NCI-H446 (cell line): Measurements from ENCODE around the gene TMED3.
"Not testable (repeated sequence)": the region's sequence is repeated elsewhere in the genome, so short reads cannot be mapped to it uniquely, and the experiment has no call there.

Experiments
- DNase-seq, 2 experiments: peaks; one replicate each; lab custom pipeline; 2025; lab: John Stamatoyannopoulos, UW

The TMED3 gene

DNA sequence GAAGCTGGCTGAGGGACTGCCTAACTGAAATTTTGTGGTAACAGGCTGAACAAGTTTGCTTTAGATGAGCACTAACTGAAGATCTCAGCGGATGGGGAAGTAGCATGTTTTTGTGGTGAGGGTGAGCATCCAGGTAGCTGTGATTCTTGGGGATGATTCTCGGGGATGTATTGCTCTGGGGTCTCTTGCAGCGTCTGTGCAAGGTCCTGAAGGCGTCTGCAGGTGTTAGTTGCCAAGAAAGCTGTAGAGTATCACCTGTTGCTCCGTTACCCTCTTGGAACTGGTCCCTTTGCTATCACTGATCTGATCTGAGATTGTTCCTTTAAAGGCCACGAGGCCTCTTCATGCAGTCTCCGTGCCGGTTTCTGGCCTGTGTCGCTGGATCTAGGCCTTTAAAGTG, 6.0 kb downstream of the TMED3 start:
- DNase-seq = no peak

DNA sequence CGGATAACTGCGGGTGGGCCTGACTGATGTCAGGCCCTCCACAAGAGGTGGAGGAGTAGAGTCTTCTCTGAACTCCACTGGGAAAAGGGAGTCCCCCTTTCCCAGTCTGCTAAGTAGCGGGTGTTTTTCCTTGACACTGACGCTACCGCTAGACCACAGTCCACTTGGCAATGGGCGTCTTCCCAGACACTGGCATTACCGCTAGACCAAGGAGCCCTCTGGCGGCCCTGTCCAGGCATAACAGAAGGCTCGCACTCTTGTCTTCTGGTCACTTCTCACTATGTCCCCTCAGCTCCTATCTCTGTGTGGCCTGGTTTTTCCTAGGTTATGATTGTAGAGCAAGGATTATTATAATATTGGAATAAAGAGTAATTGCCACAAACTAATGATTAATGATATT, 9.1 kb downstream of the TMED3 start:
- not testable (repeated sequence) for DNase-seq

DNA sequence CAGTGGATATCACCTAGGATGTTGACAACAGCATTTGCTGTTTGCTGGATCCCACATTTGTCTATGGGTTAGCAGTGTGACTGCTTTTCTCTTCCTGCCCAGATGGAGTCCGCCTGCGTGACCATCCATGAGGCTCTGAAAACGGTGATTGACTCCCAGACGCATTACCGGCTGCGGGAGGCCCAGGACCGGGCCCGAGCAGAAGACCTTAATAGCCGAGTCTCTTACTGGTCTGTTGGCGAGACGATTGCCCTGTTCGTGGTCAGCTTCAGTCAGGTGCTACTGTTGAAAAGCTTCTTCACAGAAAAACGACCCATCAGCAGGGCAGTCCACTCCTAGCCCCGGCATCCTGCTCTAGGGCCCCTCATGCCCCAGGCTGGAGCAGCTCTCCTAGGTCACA, 11.0 kb downstream of the TMED3 start:
- DNase-seq = no peak

DNA sequence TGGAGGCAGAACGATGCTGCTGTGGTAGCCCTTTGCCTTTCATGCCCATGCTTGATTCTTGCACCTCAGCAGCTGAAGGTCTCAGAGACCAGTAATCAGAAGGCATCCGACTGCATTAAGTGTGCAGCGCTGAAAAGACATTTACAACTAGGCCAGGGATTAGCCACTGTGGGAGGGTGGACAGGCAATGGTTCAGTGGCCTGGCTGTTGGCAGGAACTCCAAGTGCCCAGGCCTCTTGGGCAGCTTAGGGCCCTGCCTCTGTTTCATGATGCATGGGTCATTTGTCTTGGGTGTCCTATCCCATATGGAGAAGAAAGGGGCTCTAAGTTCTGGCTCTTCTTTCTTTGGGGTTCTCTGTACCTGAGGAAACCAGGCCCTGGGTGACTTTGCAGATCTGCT, 11.4 kb downstream of the TMED3 start:
- DNase-seq = no peak

DNA sequence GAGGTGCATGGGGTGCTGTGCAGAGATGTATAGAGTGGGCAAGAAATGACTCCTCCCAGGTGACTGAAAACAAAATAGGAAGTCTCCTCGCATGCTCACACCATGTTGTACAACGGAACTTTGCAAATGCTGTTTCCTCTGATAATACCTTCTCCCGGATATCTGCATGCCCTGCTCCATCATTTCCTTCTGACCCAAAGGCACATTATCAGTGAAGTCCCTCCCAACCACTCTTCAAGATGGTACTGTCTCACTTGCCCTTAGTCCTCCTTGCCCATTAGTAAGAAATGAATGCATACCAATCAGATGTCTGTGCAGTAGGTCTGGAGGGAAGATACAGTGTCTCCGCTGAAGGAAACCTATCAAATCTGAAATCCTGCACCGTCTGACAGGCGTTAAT, 12.0 kb downstream of the TMED3 start:
- no peak for DNase-seq

DNA sequence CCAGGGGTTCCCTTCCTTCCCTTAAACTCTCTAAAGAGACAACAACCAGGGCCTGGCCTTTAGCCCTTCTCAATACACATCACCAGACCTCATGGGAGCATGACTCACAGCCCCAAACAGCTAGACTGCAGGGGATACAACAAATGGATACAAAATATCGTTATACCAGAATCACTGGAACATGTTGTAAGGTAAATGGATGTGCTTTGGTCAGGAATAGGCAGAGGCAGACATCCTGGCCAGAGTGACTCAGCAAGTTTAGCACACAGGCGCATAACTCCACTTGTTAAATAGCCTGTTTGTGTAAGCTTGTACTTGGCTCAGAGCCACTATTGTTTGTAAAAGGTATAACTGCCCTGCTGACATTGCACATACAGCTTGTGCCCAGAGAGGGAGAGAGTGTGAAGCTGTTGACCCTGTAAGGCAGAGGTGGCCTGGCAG, 18.3 kb downstream of the TMED3 start:
- no peak for DNase-seq

DNA sequence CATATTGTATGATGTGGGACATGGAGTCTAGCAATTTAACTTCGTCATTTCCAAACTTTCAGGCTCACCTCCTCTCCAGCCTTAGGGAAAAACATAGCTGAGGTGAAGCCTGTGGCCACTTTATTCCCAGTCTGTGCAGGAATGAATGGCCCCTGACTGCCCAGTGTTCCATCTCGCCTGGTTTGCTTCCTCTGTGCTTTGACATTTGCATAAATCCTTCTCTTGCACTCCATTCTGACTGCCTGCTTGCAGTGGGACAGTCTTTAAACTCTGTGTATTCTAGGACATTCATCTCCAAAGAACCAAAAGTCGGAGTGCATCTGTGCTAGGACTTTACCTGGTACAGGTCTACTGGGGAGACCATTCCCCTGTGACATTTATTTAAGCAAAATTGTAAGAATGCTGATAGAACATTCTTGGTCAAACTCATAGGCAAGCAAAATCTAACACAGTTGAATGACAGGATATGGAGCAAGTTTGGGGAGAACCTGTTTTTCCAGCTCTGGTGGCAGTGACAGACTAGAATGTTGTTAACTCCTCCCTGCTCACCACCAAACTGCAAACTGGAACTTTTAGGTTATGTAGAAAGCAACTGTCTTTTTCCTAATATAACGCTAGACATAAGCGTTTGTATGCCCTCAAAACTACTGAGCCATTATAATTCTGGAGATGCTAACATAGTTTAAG, 22.1 kb downstream of the TMED3 start:
- no peak for DNase-seq

DNA sequence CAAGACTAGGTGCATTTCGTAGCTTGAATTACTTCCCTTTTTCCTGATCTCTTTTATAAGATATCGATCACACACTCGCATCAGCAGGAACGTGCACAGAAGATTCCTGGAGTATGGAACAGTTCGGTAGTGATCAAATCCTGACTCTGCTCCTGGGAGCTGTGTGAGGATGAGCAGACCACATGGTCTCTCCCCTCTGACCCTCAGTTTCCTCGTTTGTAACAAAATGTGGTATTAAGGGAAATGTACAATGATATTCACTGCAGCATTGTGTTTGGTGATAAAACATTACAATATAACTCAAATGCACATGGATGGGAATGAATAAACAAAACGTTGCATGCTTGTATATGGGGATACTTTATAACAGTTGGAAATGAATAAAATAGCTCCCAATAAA, 26.7 kb downstream of the TMED3 start:
- DNase-seq = no peak

DNA sequence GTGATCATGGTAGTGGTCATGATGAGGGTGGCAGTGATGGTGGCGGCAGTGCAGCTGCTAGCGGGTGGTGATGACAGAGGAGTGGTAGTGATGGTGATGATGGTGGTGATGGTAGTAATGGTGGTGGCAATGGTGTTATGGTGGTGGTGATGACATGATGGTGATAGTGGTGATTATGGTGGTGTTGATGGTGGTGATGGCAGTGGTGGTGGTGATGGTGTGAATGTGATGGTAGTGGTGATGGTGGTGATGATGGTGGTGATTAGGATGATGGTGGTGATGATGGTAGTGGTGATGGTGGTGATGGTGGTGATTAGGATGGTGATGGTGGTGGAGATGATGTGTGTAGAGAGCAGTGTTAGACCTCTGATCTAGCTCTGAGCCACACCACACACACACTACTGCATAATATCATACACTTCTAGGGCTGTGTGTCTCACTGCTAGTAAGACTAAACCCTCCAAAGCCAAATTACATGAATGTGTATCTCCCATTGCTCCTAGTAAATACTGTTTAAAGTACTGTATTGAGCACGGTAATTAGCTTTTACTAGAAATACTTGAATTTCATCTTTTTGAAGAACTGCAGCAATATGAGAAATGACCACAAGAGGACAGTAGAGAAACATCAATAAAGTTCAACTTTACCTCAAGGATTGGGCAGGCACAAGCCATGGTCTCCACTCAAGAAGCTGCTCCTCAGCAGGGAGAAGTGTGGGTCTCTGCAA, 28.8 kb downstream of the TMED3 start:
- peak in 1 of 2 experiments; percentile 47 for DNase-seq

DNA sequence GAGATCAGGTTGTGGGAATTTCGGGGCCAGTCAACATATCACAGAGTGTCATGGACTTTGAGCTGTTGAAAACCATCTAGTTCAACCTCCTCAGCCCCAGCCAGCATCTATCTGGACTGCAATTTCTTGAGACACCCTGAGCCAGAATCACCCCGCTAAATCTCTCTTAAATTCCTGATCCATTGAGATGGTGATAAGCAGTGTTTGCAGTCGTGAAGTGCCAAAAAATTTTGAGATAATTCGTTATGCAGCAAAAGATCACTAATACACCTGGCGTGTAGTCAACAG, 29.3 kb downstream of the TMED3 start:
- DNase-seq = no peak

DNA sequence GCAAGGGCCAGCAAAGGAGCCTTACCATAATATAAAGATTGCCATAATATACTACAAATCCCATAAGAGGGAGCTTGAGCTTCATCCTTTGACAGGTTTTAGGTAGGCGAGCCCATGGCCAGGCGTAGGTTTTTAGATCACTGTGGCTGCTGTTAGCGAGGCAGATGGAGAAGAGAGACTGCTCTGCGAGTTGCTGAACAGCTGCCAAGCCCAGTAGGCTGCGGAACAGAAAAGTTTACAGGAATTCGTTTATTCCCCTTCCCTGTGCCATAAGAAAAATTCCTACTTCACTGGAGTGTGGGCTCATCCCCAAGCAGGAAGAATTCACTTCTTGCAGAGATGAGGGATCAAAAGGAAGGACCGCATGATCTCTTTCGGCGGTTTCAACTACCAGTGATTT, 30.5 kb downstream of the TMED3 start:
- DNase-seq = peak in 1 of 2 experiments; percentile 5

DNA sequence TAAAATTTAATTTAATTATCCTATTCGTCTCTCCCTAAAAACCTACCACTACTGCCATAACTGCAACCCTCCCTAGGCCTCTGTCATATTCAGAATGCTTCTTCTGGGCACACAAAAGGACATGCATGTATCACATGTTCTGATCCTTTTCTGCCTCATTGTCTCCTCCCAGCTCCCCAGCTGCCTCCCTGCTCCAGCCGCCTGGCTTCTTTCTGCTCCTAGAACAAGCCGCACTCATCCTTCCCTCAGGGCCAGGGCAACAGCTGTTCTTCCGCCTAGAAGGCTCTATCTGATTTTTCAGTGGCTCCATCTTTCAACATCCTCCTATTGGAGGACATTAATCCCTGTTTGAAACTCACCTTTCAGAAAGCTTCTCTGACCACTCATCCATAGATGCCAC, 38.6 kb downstream of the TMED3 start:
- DNase-seq = no peak

DNA sequence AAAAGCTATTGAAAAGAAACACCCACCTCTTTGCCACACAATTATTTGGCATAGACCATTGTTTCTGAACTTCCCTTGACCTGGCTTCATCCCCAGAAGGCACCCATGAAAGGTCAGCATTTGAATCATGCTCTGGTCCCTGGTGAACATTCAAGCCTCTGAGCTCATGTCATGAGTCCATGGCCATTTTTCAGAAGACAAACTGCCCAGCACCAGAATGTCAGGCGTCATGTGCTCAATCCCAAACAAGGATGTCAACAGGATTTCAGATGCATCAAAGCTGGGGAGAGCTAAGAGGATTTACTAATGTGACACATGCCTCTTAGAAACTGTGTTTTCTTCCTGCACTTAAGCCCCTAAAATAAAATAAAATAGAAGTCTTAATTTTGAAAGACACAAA, 41.3 kb downstream of the TMED3 start:
- no peak for DNase-seq

DNA sequence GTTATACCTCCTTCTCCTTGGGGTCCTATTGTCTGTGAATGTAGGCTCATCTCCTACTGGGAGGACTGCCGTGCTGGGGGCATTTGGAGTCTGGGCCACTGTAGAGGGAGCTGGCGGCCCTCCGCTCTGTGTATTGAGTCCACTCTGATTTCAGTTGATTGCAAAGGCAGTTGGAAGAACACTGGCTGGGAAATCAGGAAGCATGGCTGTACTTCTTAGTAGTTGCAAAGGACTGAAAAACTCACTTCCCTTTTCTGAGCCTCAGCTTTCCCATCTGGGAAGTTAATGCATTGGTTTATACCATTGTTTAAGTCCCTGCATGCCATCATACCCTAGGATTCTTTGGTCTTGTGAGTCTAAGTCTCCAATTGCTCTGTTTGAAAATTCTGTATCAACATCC, 46.7 kb downstream of the TMED3 start:
- no peak for DNase-seq

DNA sequence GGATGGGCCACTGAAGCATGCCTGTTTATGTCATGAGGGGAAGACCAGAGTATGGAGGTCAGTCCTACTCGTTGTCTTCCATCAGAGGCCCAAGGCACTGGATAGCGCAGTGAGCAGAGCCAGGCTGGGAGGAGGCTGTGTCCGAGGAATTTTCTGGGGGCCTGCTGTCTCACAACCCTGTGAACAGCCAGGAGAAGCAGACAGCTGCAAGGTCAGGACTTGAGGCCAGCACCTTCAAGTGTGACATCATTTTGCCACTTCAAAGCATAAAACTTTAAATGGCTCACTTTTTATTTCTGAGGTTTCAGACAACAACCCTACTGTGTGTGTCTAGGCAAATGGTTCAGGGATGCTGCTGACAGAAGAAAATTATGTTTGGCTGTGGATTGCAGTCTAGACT, 47.2 kb downstream of the TMED3 start:
- DNase-seq = no peak

DNA sequence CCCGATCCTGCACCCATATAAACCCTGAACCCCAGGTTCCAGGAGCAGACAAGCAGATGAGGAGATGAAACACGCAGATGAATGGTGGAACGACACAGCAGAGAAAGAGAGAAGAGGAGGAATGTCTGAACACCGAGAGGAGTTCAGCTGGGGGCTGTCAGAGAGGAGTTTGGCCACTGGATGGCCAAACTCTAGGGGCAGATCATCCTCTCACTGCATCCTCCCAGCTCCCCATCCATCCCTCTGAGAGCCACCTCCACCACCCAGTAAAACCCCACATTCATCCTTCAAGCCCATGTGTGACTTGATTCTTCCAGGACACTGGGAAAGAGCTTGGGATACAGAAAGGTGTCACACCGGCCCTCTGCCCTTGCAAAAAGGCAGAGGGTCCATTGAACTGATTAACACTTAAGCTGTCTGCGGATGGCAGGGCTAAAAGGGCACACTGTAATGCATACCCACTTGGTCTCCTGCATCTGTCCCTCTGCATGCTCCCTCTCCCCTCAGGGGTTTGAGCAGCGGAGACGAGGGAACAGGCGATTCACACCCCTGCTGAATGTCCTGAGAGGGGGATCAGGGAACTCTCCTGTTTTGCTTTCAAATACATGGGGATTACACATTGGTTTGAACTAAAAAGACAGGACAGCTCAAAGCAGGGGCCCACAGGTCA, 53.8 kb downstream of the TMED3 start:
- no peak for DNase-seq

DNA sequence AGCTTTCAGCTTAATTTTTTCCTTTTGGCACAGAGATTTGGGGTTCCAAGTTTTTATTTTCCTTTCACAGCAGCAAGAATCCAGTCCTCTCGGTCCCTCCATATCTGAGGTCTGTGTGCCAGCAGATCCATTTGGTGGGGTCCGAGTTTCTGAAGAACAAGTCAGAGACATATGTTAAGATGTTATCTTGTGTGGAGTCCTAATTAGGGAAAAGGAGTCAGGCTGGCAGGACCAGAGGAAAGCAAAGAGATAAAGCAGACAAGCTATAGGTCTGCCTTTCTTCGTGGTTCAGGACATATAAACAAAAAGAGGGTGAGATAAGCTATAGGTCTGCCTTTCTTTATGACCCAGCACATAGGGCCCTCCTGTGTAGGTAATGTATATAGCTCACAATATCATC, 54.9 kb downstream of the TMED3 start:
- no peak for DNase-seq

DNA sequence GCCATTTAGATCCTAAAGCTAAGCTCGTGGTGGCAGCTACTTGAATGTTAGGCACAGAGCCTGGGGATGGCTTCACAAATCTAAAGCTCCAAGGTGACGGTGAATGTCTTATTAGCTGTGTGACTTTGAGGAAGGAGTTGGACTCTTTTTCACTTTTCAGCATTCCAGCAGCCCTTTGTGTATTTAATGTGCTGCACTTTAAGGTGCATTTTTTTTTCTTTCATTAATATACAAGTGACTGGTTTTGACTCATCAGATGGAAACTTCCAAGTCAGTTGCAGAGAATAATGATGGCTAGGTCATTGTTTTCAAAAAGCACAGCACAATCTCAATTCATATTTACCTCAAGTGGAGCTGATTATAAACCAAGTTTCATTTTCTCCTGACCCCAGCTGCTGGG, 55.8 kb downstream of the TMED3 start:
- no peak for DNase-seq

DNA sequence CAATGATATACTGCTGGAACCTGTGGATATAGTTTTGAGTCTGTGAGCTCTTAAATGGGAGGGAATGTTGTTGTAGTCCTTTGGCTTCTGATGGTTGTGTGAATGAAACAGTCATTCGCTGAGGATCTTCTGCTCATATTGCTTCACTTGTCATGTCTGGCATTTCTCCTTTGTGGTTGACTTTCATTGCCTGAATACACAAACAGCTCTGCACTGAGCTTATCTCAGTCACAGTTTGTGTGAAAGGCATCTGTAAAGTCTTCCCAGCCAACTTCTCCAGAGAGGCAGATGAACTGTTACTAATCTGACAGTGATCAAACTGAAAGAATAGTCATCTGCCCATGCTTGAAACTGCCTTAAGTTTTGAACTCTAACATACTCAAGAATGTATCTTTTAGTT, 59.8 kb downstream of the TMED3 start:
- DNase-seq = no peak

DNA sequence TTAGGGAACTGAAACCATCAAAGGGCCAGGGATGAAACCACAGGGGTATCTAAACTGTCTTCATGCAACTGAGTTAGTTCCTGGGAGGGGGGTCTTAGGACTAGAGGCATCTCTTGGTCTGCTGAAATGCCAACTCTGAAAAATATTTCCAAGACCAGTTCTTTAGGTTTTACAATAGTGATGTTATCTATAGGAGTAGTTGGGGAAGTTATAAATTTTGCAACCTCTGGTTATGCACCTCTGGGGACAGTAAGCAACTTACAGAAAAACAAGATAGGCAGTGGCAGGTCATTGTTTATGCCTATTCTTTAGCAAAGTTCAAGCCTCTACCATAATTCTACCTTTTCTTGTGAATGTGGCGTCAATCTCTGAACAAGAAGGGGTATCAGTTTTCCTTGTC, 60.7 kb downstream of the TMED3 start:
- no peak for DNase-seq

DNA sequence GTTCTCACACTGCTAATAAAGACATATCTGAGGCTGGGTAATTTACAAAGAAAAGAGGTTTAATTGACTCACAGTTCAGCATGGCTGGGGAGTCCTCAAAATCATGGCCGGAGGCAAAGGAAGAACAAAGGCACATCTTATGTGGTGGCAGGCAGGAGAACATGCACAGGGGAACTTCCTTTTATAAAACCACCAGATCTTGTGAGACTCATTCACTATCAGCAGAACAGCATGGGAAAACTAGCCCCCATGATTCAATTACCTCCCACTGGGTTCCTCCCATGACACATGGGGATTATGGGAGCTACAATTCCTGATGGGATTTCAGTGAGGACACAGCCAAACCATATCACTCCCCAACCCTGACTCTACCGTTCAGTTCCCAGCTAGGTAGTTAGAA, 61.5 kb downstream of the TMED3 start:
- DNase-seq = no peak
